Activated CD4-positive, alpha-beta T cell treated with anti-CD3 and anti-CD28 coated beads, Interleukin-2, amount 50 U/mL, for 24 hours (primary cell): ENCODE results near the gene NR3C1.

Experiments used
- DNase-seq, 2 donors: peaks; one replicate each; pipeline ENCODE4 v3.0.0-alpha.2; 2020; ENCODE audit warnings: low read depth in 1 of 2, low spot score in 1 of 2

Gene NR3C1

DNA sequence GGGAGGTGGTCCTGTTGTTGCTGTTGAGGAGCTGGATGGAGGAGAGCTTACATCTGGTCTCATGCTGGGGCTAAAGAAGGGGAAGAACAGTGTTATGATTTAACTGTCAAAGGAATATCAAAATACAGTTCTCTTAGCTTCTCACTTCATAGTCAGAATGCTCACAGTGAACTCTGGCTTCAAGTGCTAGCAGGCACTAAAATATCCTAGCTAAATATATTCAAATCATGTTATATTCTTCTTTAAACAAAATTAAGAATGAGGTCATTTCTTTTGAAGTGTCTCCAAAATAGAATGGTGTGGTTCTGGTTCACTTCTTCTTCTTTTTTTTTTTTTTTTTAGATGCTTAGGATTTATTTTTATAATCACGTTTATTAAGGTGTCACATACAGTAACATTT is 89.4 kb downstream of the NR3C1 start:
- no peak for DNase-seq

- no peak for DNase-seq
These were observed 90.1 kb downstream of the NR3C1 start for GRCh38 chr5:143313298-143313852.

DNA sequence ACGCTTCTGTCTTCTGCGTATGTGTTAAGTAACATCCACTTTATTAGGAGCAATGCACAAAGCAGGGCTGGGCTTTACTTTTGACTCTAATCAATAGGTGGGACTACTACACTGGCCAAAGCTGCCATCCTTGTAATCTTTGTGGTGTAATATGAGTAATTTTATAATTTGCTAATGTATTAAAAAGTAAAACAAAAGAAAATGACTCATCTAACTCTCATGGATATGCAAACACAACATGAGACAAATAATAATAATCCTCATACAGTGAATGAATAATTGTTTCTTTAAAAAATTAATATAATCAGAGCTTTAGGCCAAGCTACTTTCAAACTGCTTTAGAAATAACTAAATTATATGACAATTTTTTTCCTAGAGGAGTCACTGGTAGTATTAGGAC is 90.7 kb downstream of the NR3C1 start:
- DNase-seq = no peak

- DNase-seq = no peak
These were observed 91.5 kb downstream of the NR3C1 start for GRCh38 chr5:143311955-143312354.

DNA sequence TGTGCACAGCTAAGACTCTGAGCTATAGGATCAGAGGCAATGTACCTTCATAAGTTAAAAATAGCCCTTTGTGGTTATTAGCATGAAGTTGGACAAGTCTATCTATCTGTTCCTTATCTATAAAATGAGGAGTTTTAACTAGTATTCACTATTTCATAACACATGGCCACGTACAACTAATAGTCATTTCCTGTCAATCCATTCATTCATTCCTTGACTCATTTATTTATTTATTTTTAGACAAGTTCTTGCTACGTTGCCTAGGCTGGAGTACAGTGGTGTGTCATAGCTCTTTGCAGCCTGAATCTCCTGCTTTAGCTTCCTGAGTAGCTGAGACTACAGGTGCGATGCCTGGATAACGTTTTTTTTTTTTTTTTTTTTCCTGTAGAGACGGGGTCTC is 92.1 kb downstream of the NR3C1 start:
- DNase-seq = no peak

DNA sequence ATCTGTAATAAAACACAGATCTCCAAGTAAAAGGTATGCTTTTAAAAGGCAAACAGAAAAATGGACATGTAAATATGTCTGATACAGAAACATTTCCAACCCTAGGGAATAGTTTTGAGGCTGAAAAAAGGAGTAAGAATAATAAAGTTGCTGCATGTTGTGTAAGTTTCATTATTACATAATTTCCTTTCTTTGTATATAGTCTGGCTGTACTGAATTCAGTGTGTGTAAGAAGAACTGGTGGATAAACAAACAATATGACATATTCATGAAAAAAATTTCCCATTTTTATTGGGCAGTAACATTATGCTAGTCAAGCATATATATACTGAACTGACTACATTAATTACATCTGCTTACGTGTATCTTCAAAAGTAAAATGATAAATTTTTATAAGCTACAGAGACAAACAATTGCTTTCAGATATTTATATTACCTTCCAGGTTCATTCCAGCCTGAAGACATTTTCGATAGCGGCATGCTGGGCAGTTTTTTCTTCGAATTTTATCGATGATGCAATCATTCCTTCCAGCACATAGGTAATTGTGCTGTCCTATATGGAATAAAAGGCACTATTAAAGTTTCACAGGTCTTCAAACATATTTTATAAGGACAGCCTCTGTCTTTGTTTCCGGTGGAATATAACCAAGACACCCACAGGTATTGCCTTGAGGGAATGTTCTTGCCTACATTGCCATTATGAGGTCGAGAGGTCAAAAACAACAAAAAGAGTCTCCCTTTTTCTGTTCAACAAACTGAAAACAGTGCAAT is 93.6 kb downstream of the NR3C1 start:
- no peak for DNase-seq

DNA sequence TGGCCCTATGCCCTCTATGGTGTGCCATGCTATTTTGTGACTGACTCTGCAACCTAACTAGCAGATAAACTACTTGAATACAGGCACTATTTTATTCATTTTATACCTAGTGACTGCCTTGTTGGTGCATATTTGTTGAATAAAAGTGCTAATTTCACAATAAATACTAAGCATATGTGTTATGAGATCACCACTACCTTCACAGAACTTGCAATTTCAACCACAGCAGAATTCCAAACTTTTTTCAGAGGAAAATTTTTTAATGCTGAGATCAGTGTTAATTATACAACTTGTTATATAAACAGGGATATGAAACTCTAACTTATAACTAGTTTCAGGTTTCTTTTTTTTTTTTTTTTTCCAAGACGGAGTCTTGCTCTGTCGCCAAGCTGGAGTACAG is 94.8 kb downstream of the NR3C1 start:
- no peak for DNase-seq

DNA sequence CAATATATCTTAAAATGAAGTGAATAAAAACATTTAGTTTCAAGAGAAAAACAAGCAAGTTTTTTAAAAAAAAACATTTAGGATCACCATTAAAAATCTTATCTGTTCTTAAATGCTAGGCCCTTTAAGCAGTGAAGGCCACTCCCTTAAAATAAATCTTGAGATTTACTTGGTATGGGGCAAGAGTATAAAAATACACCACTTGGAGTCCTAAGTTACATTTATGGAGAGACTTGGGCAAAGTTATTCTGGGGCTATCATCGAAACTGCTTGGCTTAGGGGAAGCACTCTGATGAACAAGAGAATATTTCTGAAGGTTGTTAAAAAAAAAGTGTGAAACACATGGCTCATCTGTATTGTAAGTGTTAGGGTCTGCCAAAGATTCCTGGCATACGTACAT is 97.4 kb downstream of the NR3C1 start:
- no peak for DNase-seq

DNA sequence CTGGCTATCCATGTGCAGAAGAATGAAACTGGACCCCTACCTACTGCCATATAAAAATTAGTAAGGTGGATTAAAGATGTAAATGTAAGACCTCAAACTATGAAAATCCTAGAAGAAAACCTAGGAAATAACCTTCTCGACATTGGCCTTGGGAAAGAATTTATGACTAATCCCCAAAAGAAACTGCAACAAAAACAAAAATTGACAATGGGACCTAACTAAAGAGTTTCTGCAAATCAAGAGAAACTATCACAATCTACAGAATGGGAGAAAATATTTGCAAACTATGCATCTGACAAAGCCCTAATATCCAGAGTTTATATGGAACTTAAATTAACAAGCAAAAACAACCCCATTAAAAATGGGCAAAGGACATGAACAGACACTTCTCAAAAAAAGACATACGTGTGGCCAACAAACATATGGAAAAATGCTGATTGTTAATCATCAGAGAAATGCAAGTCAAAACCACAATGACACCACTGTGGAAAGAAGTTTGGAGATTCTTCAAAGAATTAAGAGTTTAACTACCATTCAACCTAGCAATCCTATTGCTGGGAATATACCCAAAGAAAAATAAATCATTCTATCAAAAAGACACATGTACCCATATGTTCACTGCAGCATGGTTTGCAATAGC is 98.5 kb downstream of the NR3C1 start:
- DNase-seq = no peak

GRCh38 chr5:143302341-143303045 is 101.0 kb downstream of the NR3C1 start:
- DNase-seq = no peak

GRCh38 chr5:143297756-143298155 is 105.7 kb downstream of the NR3C1 start:
- no peak for DNase-seq

GRCh38 chr5:143290125-143290524 is 113.4 kb downstream of the NR3C1 start:
- no peak for DNase-seq

DNA sequence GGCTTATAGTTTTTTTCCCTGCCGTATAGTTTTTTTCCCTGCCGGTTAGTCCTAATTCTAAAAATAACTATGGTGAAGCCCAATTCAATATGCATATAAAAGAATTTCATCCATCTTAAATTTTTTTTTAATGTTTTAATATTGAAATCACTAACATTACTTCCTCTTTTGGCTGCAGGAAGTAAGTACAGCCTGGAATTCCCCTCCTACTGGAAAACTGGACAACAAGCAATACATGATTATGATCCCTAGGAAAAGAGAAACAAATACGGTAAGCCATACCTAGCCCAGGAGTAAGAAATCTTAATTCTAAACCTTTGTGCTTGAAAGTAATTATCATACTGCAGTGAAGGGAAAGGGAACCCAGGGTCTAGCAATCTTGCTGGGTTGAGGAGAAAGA is 119.0 kb downstream of the NR3C1 start:
- no peak for DNase-seq

- DNase-seq = no peak
These were observed 119.5 kb downstream of the NR3C1 start for GRCh38 chr5:143284002-143284401.

DNA sequence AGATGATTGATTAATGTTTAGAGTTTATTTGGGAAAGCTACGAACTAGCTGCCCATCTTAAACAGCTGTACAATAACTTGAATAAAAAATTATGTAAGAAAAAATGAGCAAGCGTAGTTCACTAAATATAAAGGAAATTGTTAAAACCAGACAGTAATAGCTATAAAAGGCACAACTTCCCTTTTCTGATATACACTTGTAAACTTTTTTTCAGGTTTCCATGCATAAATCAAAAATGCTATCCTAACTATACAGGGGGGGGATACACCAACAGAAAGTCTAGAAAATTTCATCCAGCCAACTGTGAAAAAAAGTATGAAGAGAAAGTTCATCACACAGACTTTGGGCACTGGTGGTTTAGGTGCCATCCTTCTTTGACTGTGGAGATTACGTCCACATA is 122.3 kb downstream of the NR3C1 start:
- no peak for DNase-seq

GRCh38 chr5:143279698-143280097 is 123.8 kb downstream of the NR3C1 start:
- no peak for DNase-seq

- DNase-seq = no peak
These were observed 126.0 kb downstream of the NR3C1 start for GRCh38 chr5:143277536-143277935.

DNA sequence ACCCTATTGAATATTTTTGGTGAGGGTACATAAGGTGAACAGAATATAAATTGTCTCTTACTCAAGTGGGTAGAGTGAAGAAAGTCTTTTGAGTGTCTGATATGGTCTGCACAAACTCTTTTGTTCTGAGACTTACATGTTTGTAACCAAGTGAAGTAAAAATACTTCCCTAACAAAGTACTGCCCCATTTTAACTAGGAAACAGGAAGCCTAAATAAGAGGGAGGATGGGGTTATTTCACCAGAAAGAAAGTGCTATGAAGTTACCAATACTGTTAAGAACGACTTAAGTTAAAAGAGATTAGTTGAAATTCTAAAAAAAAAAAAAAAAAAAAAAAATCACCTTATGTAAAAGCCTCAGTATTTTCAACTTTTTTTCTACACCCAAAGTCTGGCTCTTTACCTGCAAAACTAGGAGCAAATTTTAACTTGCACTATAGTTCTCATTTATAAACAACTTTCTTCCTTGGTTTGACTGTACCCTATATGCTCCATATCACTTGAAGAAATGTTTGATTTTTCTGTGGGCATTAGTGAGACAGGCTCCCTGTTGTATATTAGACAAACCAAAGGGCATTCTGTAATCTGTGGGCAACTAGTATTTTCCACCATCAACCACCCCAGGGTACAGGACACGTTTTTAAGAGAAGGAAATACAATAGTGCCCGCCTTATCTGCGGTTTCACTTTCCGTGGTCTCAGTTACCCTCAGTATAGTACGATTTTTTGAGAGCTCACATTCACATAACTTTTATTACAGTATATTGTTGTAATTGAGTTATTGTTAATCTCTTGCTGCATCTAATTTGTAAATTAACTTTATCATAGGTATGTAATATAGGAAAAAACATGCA is 127.7 kb downstream of the NR3C1 start:
- no peak for DNase-seq

GRCh38 chr5:143274952-143275351 is 128.5 kb downstream of the NR3C1 start:
- DNase-seq = no peak

DNA sequence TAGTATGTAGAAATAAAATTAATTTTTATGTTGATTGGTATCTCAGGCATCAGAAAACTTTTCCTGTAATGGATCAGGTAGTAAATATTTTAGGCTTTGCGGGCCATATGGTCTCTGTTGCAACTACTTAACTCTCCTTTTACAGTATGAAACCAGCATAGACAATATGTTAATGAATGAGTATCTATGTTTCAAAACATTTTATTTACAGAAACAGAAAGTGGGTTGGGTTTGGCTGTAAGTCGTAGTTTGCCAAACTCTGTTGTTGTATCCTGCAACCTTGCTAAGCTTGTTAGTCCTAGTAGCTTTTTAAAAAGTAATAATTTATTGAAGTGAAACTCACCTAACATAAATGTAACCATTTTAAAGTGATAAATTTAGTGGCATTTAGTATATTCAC is 132.1 kb downstream of the NR3C1 start:
- DNase-seq = no peak

- DNase-seq = no peak
These were observed 135.1 kb downstream of the NR3C1 start for GRCh38 chr5:143268388-143268787.
